ENCODE data around the gene ZKSCAN1. TPM values are rescaled to one million over a fixed set of nuclear protein-coding genes. Genes with fewer than 3 reads are reported as not detected.
"Not testable (repeated sequence)": the region's sequence is repeated elsewhere in the genome, so short reads cannot be mapped to it uniquely, and the experiment has no call there.

The ZKSCAN1 gene
- total RNA-seq, 1 experiment from 2014 or later: 61.2 TPM

DNA sequence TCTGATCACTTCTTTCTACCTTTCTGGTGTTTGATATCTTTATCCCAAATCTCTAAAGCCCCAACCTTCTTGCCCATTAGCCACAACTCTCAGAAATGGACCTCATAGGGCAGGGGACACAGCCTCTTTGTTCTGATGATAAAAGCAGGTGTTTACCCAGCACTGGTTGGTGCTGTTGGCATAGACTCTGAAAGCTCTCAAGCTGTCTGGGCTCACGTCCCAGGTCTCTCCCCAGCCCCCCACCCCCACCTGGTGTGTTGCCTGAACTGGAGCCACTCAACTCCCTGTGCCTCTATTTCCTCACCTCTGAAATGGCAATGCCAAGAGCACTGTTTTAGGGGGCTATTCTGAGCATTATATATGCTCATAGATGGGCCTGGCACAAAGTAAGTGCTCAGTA, 45.6 kb upstream of the ZKSCAN1 start:
- H3K27me3 ChIP-seq (ENCODE audit: insufficient read depth, low read length); RAD21 ChIA-PET (ENCODE audit: low non-redundant PET in 1 of 2, low total read pairs in 2 of 2, uncharacterized antibody in 2 of 2, unreplicated experiment in 2 of 2); H3K9me3 ChIP-seq (ENCODE audit: control insufficient read depth in 1 of 2, insufficient read depth in 1 of 2, low read depth in 1 of 2, low read length in 2 of 2); H3K9ac ChIP-seq (ENCODE audit: low read length); H3K79me2 ChIP-seq (ENCODE audit: insufficient read depth, low read length); H3K4me3 ChIP-seq (replicated peaks in 1 of 2; ENCODE audit: low read depth in 1 of 2, low read length in 2 of 2); H2AFZ ChIP-seq (ENCODE audit: low read depth, low read length, poor library complexity, severe bottlenecking); POLR2A ChIA-PET; H3K9me2 ChIP-seq (ENCODE audit: insufficient read depth); DNase-seq (ENCODE audit: low read depth, low spot score); H3K4me1 ChIP-seq (ENCODE audit: control insufficient read depth in 1 of 2, insufficient read depth in 2 of 2, low read length in 2 of 2); H3K27ac ChIP-seq (ENCODE audit: low read depth, low read length); H3K36me3 ChIP-seq (ENCODE audit: control insufficient read depth in 1 of 2, insufficient read depth in 2 of 2, low read length in 2 of 2); BruUV-seq (replicated peaks); H4K20me1 ChIP-seq (ENCODE audit: insufficient read depth); ATAC-seq; intact Hi-C loops (cut with micrococcal nuclease); H3K4me2 ChIP-seq (ENCODE audit: low read length): not testable (repeated sequence)
- CTCF ChIA-PET: interaction anchor here (1.8 kb wide), 1 partner anchor 10 kb away, joined by 6 read pairs; no protein-coding TSS in a partner anchor

DNA sequence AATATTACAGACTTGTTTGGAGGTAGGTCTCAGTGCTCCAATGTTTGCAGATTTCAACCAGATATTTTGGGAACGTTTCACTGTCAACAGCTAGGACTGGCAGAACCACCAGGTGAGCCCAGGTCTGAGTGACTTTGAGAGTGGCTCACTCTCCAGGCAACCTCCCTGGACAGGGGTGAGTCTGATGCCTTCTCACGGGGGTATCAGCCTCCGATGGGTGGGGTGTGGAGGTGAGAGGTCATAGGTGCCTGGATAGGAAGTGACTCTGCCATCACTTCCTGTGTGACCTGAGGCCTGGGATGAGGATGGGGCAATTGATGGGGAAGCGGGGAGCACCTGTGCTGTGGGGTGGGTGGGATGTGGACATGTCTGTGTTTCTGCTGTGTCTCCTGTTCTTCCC, 44.2 kb upstream of the ZKSCAN1 start:
- H3K27ac ChIP-seq (ENCODE audit: low read depth, low read length): no peak overlapping the region
- TF ChIP-seq FOSL1 (IDR thresholded peaks at IDR 0.05; ENCODE audit: low read depth): no peak
- no peak for TF ChIP-seq EZH2phosphoT487 (IDR thresholded peaks at IDR 0.05; ENCODE audit: borderline replicate concordance)
- TF ChIP-seq ELF1 (IDR thresholded peaks at IDR 0.05; ENCODE audit: borderline replicate concordance, low read depth): no peak
- TF ChIP-seq POLR2A (IDR thresholded peaks at IDR 0.05; ENCODE audit: borderline replicate concordance, extremely low read depth, insufficient read depth, insufficient read length): no peak
- no peak for TF ChIP-seq SIN3A (IDR thresholded peaks at IDR 0.05; ENCODE audit: low read depth)
- TF ChIP-seq, protein P1, sequence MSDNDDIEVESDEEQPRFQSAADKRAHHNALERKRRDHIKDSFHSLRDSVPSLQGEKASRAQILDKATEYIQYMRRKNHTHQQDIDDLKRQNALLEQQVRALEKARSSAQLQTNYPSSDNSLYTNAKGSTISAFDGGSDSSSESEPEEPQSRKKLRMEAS (IDR thresholded peaks at IDR 0.05): no peak
- no peak for TF ChIP-seq TCF7L2 (IDR thresholded peaks at IDR 0.05; ENCODE audit: borderline replicate concordance, extremely low read depth, insufficient read depth, insufficient read length)
- ChIA-PET CTCF (no interaction called here), POLR2A (no interaction called here), RAD21 (ENCODE audit: low non-redundant PET in 1 of 2, low total read pairs in 2 of 2, uncharacterized antibody in 2 of 2, unreplicated experiment in 2 of 2) (no interaction called here)
- no peaks in the 10 kb centered on the region for H3K27me3 ChIP-seq (ENCODE audit: insufficient read depth, low read length)
- no peaks in the 10 kb centered on the region for H3K9me2 ChIP-seq (ENCODE audit: insufficient read depth)
- H3K4me1 ChIP-seq (ENCODE audit: control insufficient read depth in 1 of 2, insufficient read depth in 2 of 2, low read length in 2 of 2): no peaks in the 10 kb centered on the region
- H3K4me2 ChIP-seq (ENCODE audit: low read length): no peak overlapping the region
- BruUV-seq (replicated peaks): no TSS peak
- H3K36me3 ChIP-seq (ENCODE audit: control insufficient read depth in 1 of 2, insufficient read depth in 2 of 2, low read length in 2 of 2): no peaks in the 10 kb centered on the region
- no peak overlapping the region for H3K4me3 ChIP-seq (replicated peaks in 1 of 2; ENCODE audit: low read depth in 1 of 2, low read length in 2 of 2)
- intact Hi-C loops (cut with micrococcal nuclease): no loop called here
- no peaks in the 10 kb centered on the region for H3K79me2 ChIP-seq (ENCODE audit: insufficient read depth, low read length)
- ATAC-seq: no peak
- no peaks in the 10 kb centered on the region for H3K9me3 ChIP-seq (ENCODE audit: control insufficient read depth in 1 of 2, insufficient read depth in 1 of 2, low read depth in 1 of 2, low read length in 2 of 2)
- no peak overlapping the region for H3K9ac ChIP-seq (ENCODE audit: low read length)
- DNase-seq (ENCODE audit: low read depth, low spot score): no peak
- H2AFZ ChIP-seq (ENCODE audit: low read depth, low read length, poor library complexity, severe bottlenecking): no peak overlapping the region
- no peaks in the 10 kb centered on the region for H4K20me1 ChIP-seq (ENCODE audit: insufficient read depth)

DNA sequence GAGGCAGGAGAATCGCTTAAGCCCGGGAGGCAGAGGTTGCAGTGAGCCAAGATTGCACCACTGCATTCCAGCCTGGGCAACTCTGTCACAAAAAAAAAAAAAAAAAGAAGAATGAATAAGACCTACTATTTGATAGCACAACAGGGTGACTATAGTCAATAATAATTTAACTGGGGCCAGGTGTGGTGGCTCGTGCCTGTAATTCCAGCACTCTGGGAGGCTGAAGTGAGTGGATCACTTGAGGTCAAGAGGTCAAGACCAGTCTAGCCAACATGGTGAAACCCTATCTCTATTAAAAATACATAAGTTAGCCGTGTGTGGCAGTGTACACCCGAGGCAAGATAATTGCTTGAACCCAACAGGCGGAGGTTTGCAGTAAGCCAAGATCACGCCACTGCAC, 41.6 kb upstream of the ZKSCAN1 start:
- H3K9me2 ChIP-seq (ENCODE audit: insufficient read depth); H3K36me3 ChIP-seq (ENCODE audit: control insufficient read depth in 1 of 2, insufficient read depth in 2 of 2, low read length in 2 of 2); DNase-seq (ENCODE audit: low read depth, low spot score); H3K27me3 ChIP-seq (ENCODE audit: insufficient read depth, low read length); RAD21 ChIA-PET (ENCODE audit: low non-redundant PET in 1 of 2, low total read pairs in 2 of 2, uncharacterized antibody in 2 of 2, unreplicated experiment in 2 of 2); CTCF ChIA-PET; H3K79me2 ChIP-seq (ENCODE audit: insufficient read depth, low read length); H3K4me3 ChIP-seq (replicated peaks in 1 of 2; ENCODE audit: low read depth in 1 of 2, low read length in 2 of 2); H3K4me2 ChIP-seq (ENCODE audit: low read length); H3K4me1 ChIP-seq (ENCODE audit: control insufficient read depth in 1 of 2, insufficient read depth in 2 of 2, low read length in 2 of 2); H3K9me3 ChIP-seq (ENCODE audit: control insufficient read depth in 1 of 2, insufficient read depth in 1 of 2, low read depth in 1 of 2, low read length in 2 of 2); H3K9ac ChIP-seq (ENCODE audit: low read length); intact Hi-C loops (cut with micrococcal nuclease); BruUV-seq (replicated peaks); H2AFZ ChIP-seq (ENCODE audit: low read depth, low read length, poor library complexity, severe bottlenecking); ATAC-seq; H4K20me1 ChIP-seq (ENCODE audit: insufficient read depth); POLR2A ChIA-PET; H3K27ac ChIP-seq (ENCODE audit: low read depth, low read length): not testable (repeated sequence)
